Fibroblast of lung (primary cell): ENCODE measurements around the gene CHD8. TPM values are rescaled to one million over a fixed set of nuclear protein-coding genes. Genes with fewer than 3 reads are reported as not detected.

Experiments
- DNase-seq, 2 donors: peaks; one replicate each; pipeline versions ENCODE4 v3.0.0 to v3.0.0-alpha.2; 2010; ENCODE audit warnings: low read depth in 2 of 2
- H2AFZ ChIP-seq: 2 replicates; pipeline ENCODE4 v1.5.1; 2012; ENCODE audit warnings: low read length, control low read depth, inconsistent platforms
- H3K27ac ChIP-seq: 2 replicates; pipeline ENCODE4 v1.5.1; 2011; ENCODE audit warnings: low read length, control low read depth; ENCODE audit not compliant: insufficient read depth
- H3K27me3 ChIP-seq: 2 replicates; pipeline ENCODE4 v1.5.1; 2011; ENCODE audit warnings: mild to moderate bottlenecking, low read length; ENCODE audit not compliant: control insufficient read depth, insufficient read depth
- H3K36me3 ChIP-seq: 2 replicates; pipeline ENCODE4 v1.5.1; 2011; ENCODE audit warnings: low read length; ENCODE audit not compliant: control insufficient read depth, insufficient read depth
- H3K4me1 ChIP-seq: 2 replicates; pipeline ENCODE4 v1.5.1; 2011; ENCODE audit warnings: low read length; ENCODE audit not compliant: control insufficient read depth, insufficient read depth; ENCODE audit errors: extremely low read depth
- H3K4me2 ChIP-seq: 2 replicates; pipeline ENCODE4 v1.5.1; 2011; ENCODE audit warnings: low read length, control low read depth; ENCODE audit not compliant: insufficient read depth; ENCODE audit errors: extremely low read depth
- H3K4me3 ChIP-seq, 4 experiments: fragments of 200-600 bp in 1 of 4; sonication (generic) in 1 of 4; replicated peaks in 1 of 4; 2 replicates each; pipeline ENCODE4 v1.5.1; 2011 to 2016; ENCODE audit warnings: low read length in 4 of 4, low read depth in 3 of 4, mild to moderate bottlenecking in 3 of 4, control low read depth in 2 of 4, inconsistent platforms in 1 of 4, mixed read lengths in 1 of 4; ENCODE audit not compliant: insufficient read depth in 1 of 4; ENCODE audit errors: control extremely low read depth in 1 of 4
- H3K79me2 ChIP-seq: 2 replicates; pipeline ENCODE4 v1.5.1; 2012; ENCODE audit warnings: mild to moderate bottlenecking, low read length, inconsistent platforms; ENCODE audit not compliant: control insufficient read depth, insufficient read depth
- H3K9ac ChIP-seq: 2 replicates; pipeline ENCODE4 v1.5.1; 2011; ENCODE audit warnings: mild to moderate bottlenecking, low read length, control low read depth; ENCODE audit not compliant: insufficient read depth
- H3K9me3 ChIP-seq: 2 replicates; pipeline ENCODE4 v1.5.1; 2012; ENCODE audit warnings: low read depth, low read length; ENCODE audit not compliant: control insufficient read depth, insufficient read depth
- H4K20me1 ChIP-seq: 2 replicates; pipeline ENCODE4 v1.5.1; 2011; ENCODE audit warnings: low read length; ENCODE audit not compliant: control insufficient read depth, insufficient read depth; ENCODE audit errors: extremely low read depth
- EZH2 ChIP-seq: IDR thresholded peaks from 2 replicates; pipeline ENCODE4 v1.5.1; 2012; ENCODE audit warnings: low read length, control low read depth, mild to moderate bottlenecking; ENCODE audit errors: missing control alignments
- polyA plus RNA-seq, 2 donors: library from polyadenylated mRNA; depleted of rRNA in 1 of 2; stranded (reverse) in 1 of 2; unstranded in 1 of 2; fragments of >200 nt; gene quantifications; 2 replicates each; pipeline ENCODE4 v1.2.1, GENCODE V29; 2011 to 2012; ENCODE audit warnings: missing spikeins in 1 of 2
- total RNA-seq: library from RNA; depleted of rRNA; stranded (reverse); fragments of >200 nt; gene quantifications from 2 replicates; pipeline ENCODE4 v1.2.1, GENCODE V29; 2014
- TF ChIP-seq, protein P1 (sequence below), 2 donors: IDR thresholded peaks in 1 of 2; conservative IDR thresholded peaks in 1 of 2; 1 replicate in 1 of 2; 2 replicates in 1 of 2; pipeline ENCODE4 v1.5.1; 2011 to 2012; ENCODE audit warnings: low read length in 2 of 2, control low read depth in 1 of 2, inconsistent platforms in 1 of 2, low read depth in 1 of 2, mild to moderate bottlenecking in 1 of 2

Gene CHD8
- total and polyA plus RNA-seq, 2 donors (not counting 1 experiment from before 2014, with no cell fraction given) = 11.1 to 56.3 TPM

DNA sequence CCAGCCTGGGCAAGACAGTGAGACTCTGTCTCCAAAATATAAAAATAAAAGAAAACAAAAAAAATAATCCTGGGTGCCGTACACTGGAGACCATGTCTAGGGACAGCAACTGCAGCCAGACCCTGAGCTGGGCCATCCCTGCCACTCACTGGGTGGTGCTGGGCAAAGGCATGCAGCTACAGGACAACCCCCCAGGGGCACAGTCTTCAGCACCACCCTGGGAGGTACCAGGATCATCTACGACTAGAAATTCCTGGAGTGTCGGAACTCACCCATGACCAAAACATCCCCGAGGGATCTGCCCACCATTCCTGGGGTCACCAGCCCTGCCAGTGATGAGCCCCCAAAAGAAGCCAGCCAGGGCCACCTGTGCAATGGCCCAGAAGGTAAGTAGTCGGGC lies 36.4 kb downstream of the CHD8 start:
- no peaks in the 10 kb centered on the region for H3K27me3 ChIP-seq
- no peak overlapping the region for H3K4me3 ChIP-seq
- H2AFZ ChIP-seq = no peak overlapping the region
- H3K36me3 ChIP-seq = peaks cover 6% of the 10 kb centered on the region
- no peaks in the 10 kb centered on the region for H3K4me1 ChIP-seq
- TF ChIP-seq EZH2 = no peak
- TF ChIP-seq, protein P1, sequence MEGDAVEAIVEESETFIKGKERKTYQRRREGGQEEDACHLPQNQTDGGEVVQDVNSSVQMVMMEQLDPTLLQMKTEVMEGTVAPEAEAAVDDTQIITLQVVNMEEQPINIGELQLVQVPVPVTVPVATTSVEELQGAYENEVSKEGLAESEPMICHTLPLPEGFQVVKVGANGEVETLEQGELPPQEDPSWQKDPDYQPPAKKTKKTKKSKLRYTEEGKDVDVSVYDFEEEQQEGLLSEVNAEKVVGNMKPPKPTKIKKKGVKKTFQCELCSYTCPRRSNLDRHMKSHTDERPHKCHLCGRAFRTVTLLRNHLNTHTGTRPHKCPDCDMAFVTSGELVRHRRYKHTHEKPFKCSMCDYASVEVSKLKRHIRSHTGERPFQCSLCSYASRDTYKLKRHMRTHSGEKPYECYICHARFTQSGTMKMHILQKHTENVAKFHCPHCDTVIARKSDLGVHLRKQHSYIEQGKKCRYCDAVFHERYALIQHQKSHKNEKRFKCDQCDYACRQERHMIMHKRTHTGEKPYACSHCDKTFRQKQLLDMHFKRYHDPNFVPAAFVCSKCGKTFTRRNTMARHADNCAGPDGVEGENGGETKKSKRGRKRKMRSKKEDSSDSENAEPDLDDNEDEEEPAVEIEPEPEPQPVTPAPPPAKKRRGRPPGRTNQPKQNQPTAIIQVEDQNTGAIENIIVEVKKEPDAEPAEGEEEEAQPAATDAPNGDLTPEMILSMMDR (conservative IDR thresholded peaks at IDR 0.05 in 1 of 2, IDR thresholded peaks at IDR 0.05 in 1 of 2; ENCODE audit: low read depth in 1 of 2, low read length in 2 of 2) = no peak
- H3K9me3 ChIP-seq = no peaks in the 10 kb centered on the region
- H3K9ac ChIP-seq = no peak overlapping the region
- H4K20me1 ChIP-seq = no peaks in the 10 kb centered on the region
- H3K4me2 ChIP-seq = no peak overlapping the region
- DNase-seq = no peak
- no peaks in the 10 kb centered on the region for H3K79me2 ChIP-seq
- H3K27ac ChIP-seq = no peak overlapping the region

DNA sequence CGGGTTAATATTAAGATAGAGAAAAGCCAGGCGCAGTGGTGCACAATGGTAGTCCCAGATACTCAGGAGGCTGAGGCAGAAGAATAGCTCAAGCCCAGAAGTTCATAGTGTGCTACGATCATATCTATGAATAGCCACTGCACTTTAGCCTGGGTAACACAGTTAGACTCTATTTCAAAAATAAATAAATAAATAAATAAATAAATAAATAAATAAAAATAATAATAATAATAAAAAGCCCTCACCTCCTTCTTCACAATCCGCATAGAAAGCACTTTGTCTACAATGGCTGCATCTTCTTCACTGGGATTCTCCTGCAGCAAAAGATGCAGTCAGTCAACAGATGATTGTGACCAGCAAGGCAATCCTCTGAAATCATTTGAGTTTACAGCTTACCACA lies 40.6 kb downstream of the CHD8 start:
- Histone ChIP-seq H3K4me1 (no peaks in the 10 kb centered on the region), H3K9me3 (no peaks in the 10 kb centered on the region), H3K36me3 (peaks cover 9% of the 10 kb centered on the region)

DNA sequence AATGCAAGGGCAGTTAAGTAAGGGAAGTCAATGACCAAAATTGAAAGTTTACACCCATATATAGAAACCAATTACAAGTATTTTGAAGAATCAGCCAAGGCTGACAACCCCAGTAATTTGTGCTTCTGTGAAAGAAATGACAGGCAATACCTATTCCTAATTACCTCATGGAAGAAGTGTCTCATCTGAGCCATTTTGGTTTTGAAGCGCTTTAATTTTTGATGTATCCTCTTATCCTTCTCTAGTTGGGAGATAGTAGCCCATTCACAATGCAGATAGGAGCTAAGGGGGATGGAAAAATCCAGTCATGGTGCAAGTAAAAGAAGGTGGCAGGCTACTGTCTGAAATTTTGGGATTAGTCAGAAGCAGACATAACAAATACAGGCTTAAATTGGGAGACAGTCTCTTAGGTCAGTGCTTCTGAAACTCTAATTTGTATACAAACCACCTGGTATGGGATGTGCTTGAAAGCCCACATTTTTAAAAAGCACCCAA lies 41.7 kb downstream of the CHD8 start:
- H3K4me1 ChIP-seq = no peaks in the 10 kb centered on the region
- TF ChIP-seq, protein P1 (conservative IDR thresholded peaks at IDR 0.05 in 1 of 2, IDR thresholded peaks at IDR 0.05 in 1 of 2; ENCODE audit: low read depth in 1 of 2, low read length in 2 of 2) = no peak
- no peak for TF ChIP-seq EZH2
- no peaks in the 10 kb centered on the region for H3K9me3 ChIP-seq
- H3K27me3 ChIP-seq = no peaks in the 10 kb centered on the region
- H4K20me1 ChIP-seq = no peaks in the 10 kb centered on the region
- H3K4me2 ChIP-seq = no peak overlapping the region
- no peak overlapping the region for H3K4me3 ChIP-seq
- H3K79me2 ChIP-seq = no peaks in the 10 kb centered on the region
- DNase-seq = no peak
- H3K9ac ChIP-seq = no peak overlapping the region
- H2AFZ ChIP-seq = no peak overlapping the region
- no peak overlapping the region for H3K27ac ChIP-seq
- H3K36me3 ChIP-seq = peaks cover 7% of the 10 kb centered on the region

More for the DNA sequence above, 40.6 kb downstream of the CHD8 start:
- Histone ChIP-seq H3K27ac (no peak overlapping the region), H3K4me3 (no peak overlapping the region), H4K20me1 (no peaks in the 10 kb centered on the region), H3K4me2 (no peak overlapping the region), H3K27me3 (no peaks in the 10 kb centered on the region), H3K79me2 (no peaks in the 10 kb centered on the region), H2AFZ (no peak overlapping the region), H3K9ac (no peak overlapping the region)
- DNase-seq = no peak
- TF ChIP-seq, protein P1 (conservative IDR thresholded peaks at IDR 0.05 in 1 of 2, IDR thresholded peaks at IDR 0.05 in 1 of 2; ENCODE audit: low read depth in 1 of 2, low read length in 2 of 2) = no peak
- no peak for TF ChIP-seq EZH2
